NCI-H2107 treated with DMSO at 0.1 percent for 48 hours (cell line): ENCODE results near the gene PRKAG2.
A peak's percentile ranks its signal among the peaks of the same experiment; 100 is the strongest.

Source experiments
- DNase-seq: peaks from one replicate; lab custom pipeline; 2025; ENCODE audit not compliant: unreplicated experiment; lab: John Stamatoyannopoulos, UW

The PRKAG2 gene

DNA sequence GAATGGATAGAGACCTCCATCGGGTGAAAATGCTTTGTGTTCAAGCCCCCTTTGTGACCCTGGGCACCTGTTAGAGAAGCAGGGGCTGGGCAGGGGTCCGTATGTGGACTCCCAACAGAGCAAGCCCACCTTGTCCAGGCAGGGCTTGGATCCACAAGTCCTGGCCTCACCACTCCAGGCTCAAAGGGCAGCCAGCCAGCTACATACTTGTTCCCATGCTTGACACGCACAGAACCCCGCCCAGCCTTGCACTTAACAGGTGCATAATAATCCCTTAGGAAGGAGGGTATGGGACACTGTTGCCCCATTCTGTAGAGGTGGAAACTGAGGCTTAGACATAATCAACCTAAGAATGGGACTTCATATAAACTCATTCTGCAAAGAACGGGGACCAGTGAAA is 160.6 kb downstream of the PRKAG2 start:
- DNase-seq: no peak

GRCh38 chr7:151715666-151716315 is 161.1 kb downstream of the PRKAG2 start:
- no peak for DNase-seq

DNA sequence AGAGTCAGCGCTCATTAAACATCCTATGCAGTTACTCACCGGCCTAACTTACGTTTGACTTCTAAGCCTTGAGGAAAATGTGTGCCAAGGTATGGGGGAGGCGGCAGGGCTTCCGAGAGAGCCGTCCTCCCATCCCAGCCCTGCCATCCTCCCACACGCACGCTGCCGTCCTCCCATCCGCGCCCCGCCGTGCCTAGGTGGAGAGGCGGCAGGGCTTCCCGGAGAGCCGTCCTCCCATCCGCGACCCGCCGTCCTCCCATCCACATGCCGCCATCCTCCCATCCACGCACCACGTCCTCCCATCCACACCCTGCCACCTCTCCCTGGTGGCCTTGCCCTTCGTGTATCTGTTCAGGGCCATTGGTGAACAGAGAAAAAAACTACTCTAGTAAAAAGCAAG is 162.7 kb downstream of the PRKAG2 start:
- DNase-seq: no peak

- DNase-seq: no peak
These were observed 164.1 kb downstream of the PRKAG2 start for GRCh38 chr7:151712810-151713125.

- DNase-seq: peak; percentile 65
These were observed 164.8 kb downstream of the PRKAG2 start for GRCh38 chr7:151711906-151712809.

GRCh38 chr7:151711435-151711872 is 165.5 kb downstream of the PRKAG2 start:
- no peak for DNase-seq

DNA sequence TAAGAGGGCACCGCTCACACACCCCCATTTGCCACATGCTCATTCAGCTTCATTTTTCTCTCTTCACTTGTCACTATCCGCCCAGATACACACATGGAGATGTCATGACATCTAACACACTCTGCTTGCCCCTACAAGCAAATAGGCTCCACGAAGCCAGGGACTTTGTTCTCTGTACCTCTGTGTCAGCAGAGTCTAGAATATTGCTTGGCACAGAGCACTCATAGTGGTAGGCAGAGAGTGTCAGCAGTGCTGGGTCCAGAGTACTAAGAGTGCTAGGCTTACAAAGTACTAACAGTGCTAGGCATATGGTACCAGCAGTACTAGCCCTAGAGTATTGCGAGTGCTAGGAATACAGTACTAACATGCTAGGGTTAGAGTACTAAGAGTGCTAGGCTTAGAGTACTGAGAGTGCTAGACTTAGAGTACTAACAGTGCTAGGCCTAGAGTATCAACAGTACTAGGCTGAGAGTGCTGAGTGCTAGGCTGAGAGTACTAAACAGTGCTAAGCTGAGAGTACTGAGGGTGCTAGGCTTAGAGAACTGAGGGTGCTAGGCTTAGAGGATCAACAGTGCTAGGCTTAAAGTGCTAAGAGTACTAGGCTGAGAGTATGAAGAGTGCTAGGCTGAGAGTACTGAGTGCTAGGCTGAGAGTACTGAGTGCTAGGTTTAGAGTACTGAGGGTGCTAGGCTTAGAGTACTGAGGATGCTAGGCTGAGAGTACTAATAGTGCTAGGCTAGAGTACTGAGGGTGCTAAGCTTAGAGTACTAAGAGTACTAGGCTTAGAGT is 166.1 kb downstream of the PRKAG2 start:
- DNase-seq: no peak

GRCh38 chr7:151710121-151710640 is 166.7 kb downstream of the PRKAG2 start:
- DNase-seq: no peak

GRCh38 chr7:151709141-151710038 is 167.5 kb downstream of the PRKAG2 start:
- no peak for DNase-seq

DNA sequence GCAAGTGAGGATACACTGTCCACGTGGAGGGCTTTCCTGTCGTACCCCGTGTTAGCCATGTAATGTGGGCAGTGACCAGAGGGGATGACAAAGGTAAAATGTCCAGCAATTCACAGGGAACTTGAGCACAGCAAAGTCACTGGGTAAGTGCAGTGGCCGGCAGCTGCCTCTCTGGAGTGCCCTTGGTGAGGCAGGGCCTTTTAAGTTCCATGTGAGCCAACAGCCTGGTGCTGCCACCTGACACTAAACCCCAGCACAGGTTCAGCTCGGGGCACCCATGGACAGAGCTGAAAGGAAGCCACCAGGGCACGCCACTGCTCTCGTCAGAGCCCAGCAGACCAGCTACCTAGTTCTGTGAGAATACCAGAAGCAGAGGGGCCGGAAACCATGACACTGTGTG is 168.3 kb downstream of the PRKAG2 start:
- DNase-seq: no peak

DNA sequence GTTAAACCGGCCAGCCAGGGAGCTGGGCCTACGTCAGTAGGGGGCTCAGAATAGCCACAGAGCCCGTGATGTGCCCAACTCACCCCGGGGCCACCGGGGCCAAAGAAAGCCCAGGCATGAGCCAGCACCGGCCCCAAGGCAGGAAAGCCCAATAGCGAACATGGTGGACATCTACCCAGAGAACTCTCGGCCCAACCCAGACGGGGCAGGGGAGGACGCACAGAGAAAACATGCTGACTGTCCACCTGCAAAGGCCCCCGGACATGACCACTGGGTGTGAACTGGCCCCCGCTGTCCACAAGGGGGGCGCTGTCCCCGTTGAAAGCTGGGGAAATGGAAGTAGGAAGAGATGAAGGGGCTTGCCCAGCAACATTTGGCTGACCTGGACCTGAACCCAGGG is 169.2 kb downstream of the PRKAG2 start:
- DNase-seq: no peak

GRCh38 chr7:151707105-151707469 is 169.8 kb downstream of the PRKAG2 start:
- no peak for DNase-seq

- DNase-seq: no peak
These were observed 170.4 kb downstream of the PRKAG2 start for GRCh38 chr7:151706277-151707104.

- no peak for DNase-seq
These were observed 171.2 kb downstream of the PRKAG2 start for GRCh38 chr7:151705636-151706276.

GRCh38 chr7:151704960-151705635 is 171.8 kb downstream of the PRKAG2 start:
- no peak for DNase-seq

- no peak for DNase-seq
These were observed 172.5 kb downstream of the PRKAG2 start for GRCh38 chr7:151704299-151704959.

DNA sequence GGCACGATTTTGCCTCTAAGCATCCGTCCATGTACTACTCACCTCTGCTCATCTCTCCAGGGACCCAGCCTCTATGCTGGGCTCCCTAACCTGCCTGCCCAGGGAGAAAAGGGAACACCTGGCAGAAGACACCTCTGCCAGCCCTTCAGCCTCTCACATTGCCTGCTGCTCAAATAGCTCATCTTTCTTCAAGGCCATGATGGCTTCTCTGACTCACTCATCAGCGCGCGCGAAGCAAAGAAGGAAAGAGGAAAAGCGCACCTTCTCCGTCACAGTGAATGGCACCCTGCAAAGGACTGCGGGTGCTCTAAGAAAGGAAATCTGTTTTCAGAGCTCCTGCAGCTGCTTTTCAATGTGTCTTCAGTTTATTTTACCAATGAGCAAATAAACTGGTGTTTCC is 174.0 kb downstream of the PRKAG2 start:
- DNase-seq: no peak

GRCh38 chr7:151700586-151701165 is 176.2 kb downstream of the PRKAG2 start:
- DNase-seq: no peak
